ENCODE results near the gene ARID1B.

Gene ARID1B

GRCh38 chr6:156807028-156807427 is 29.9 kb downstream of the ARID1B start:
- TF ChIP-seq SIN3A (IDR thresholded peaks at IDR 0.05; ENCODE audit: borderline replicate concordance, insufficient read depth, low read length): 0 out of 2 replicates have a peak, but pooled peaks have one; percentile 72
- TF ChIP-seq FOXP2 (optimal IDR thresholded peaks at IDR 0.05; ENCODE audit: borderline replicate concordance, extremely low read depth, extremely low read length, insufficient read depth): peak; percentile 52
- peak; percentile 42; the same call in 1 of the 2 replicates for TF ChIP-seq TAF1 (IDR thresholded peaks at IDR 0.05; ENCODE audit: borderline replicate concordance, insufficient read depth, low read length)
- peak; percentile 33 to 68; a peak in 1 of 4 replicates for TF ChIP-seq REST (IDR thresholded peaks at IDR 0.05; ENCODE audit: insufficient read depth in 1 of 2, low read depth in 2 of 2, low read length in 2 of 2)
- peak; percentile 57; the same call in 1 of the 2 replicates for TF ChIP-seq POLR2AphosphoS5 (IDR thresholded peaks at IDR 0.05; ENCODE audit: low read depth, low read length)

- TF ChIP-seq REST (IDR thresholded peaks at IDR 0.05; ENCODE audit: insufficient read depth in 1 of 2, low read depth in 2 of 2, low read length in 2 of 2): 0 out of 4 replicates have a peak, but pooled peaks of 1 of the 2 experiments have one; percentile 43
- TF ChIP-seq POLR2AphosphoS5 (IDR thresholded peaks at IDR 0.05; ENCODE audit: low read depth, low read length): no peak
Observed at GRCh38 chr6:156807795-156808194, 30.6 kb downstream of the ARID1B start.

- no peak for TF ChIP-seq SIN3A (IDR thresholded peaks at IDR 0.05; ENCODE audit: borderline replicate concordance, insufficient read depth, low read length)
- no peak for TF ChIP-seq FOXP2 (optimal IDR thresholded peaks at IDR 0.05; ENCODE audit: borderline replicate concordance, extremely low read depth, extremely low read length, insufficient read depth)
Observed at GRCh38 chr6:156808287-156808686, 31.1 kb downstream of the ARID1B start.

GRCh38 chr6:156809034-156809433 is 31.9 kb downstream of the ARID1B start:
- TF ChIP-seq TAF1 (IDR thresholded peaks at IDR 0.05; ENCODE audit: borderline replicate concordance, insufficient read depth, low read length) (peak; percentile 24; the same call in 1 of the 2 replicates), REST (IDR thresholded peaks at IDR 0.05; ENCODE audit: insufficient read depth in 1 of 2, low read depth in 2 of 2, low read length in 2 of 2) (no peak), FOXP2 (optimal IDR thresholded peaks at IDR 0.05; ENCODE audit: borderline replicate concordance, extremely low read depth, extremely low read length, insufficient read depth) (peak; percentile 36)

- TF ChIP-seq TAF1 (IDR thresholded peaks at IDR 0.05; ENCODE audit: borderline replicate concordance, insufficient read depth, low read length) (no peak), FOXP2 (optimal IDR thresholded peaks at IDR 0.05; ENCODE audit: borderline replicate concordance, extremely low read depth, extremely low read length, insufficient read depth) (no peak), SIN3A (IDR thresholded peaks at IDR 0.05; ENCODE audit: borderline replicate concordance, insufficient read depth, low read length) (no peak), POLR2AphosphoS5 (IDR thresholded peaks at IDR 0.05; ENCODE audit: low read depth, low read length) (no peak), REST (IDR thresholded peaks at IDR 0.05; ENCODE audit: insufficient read depth in 1 of 2, low read depth in 2 of 2, low read length in 2 of 2) (no peak)
Observed at GRCh38 chr6:156809446-156810178, 32.4 kb downstream of the ARID1B start.
